HCT116 (cell line): ENCODE measurements around the gene PDE8A. TPM values are rescaled to one million over a fixed set of nuclear protein-coding genes. Genes with fewer than 3 reads are reported as not detected.
A peak's percentile ranks its signal among the peaks of the same experiment; 100 is the strongest.

Source experiments
- ATAC-seq: fragments of 200-7000 bp; cut with Tn5 transposase; 2 replicates; pipeline ENCODE4 v1.9.1; 2020; ENCODE audit warnings: mild to moderate bottlenecking, moderate library complexity
- BruUV-seq: library from RNA; stranded (reverse); fragments of 400-500 nt; replicated peaks from 2 replicates; lab custom pipeline; 2021; lab: Mats Ljungman, UMichigan
- CTCF ChIA-PET: fragments of 300-600 bp; sonication (Branson Sonifier 250); formaldehyde crosslinking; loops from one replicate; lab custom pipeline; 2021; ENCODE audit warnings: antibody characterized with exemption; lab: Charles Lee
- POLR2A ChIA-PET: fragments of 300-600, 350-600 bp; sonication (Branson Sonifier 250); formaldehyde crosslinking; loops from one replicate; lab custom pipeline; 2021; ENCODE audit warnings: antibody characterized with exemption; lab: Charles Lee
- RAD21 ChIA-PET, 2 experiments: fragments of 300-600 bp; sonication (Branson Sonifier 250); formaldehyde crosslinking; loops; one replicate each; lab custom pipeline; 2023; ENCODE audit warnings: low total read pairs in 2 of 2; ENCODE audit not compliant: uncharacterized antibody in 2 of 2, unreplicated experiment in 2 of 2, low non-redundant PET in 1 of 2; lab: Charles Lee
- DNase-seq: peaks from one replicate; pipeline ENCODE4 v3.0.0-alpha.2; 2010; ENCODE audit warnings: low read depth, low spot score
- H2AFZ ChIP-seq: fragments of 200-600 bp; shearing (Covaris generic), sonication (generic); 2 replicates; pipeline ENCODE4 v1.6.1; 2017; ENCODE audit warnings: low read depth, mixed run types, mixed read lengths, antibody characterized with exemption, low read length; ENCODE audit not compliant: poor library complexity, severe bottlenecking
- H3K27ac ChIP-seq: 2 replicates; pipeline ENCODE4 v1.5.1; 2012; ENCODE audit warnings: low read depth, low read length
- H3K27me3 ChIP-seq: fragments of 200-600 bp; sonication (generic); 2 replicates; pipeline ENCODE4 v1.6.1; 2016; ENCODE audit warnings: mixed run types, low read length, mixed read lengths; ENCODE audit not compliant: insufficient read depth
- H3K36me3 ChIP-seq, 2 experiments: fragments of 200-500 bp in 1 of 2; fragments of 200-600 bp in 1 of 2; sonication (Bioruptor generic) in 1 of 2; sonication (generic) in 1 of 2; 2 replicates each; pipeline versions ENCODE4 v1.5.1 to v1.6.1; 2014 to 2016; ENCODE audit warnings: low read length in 2 of 2, inconsistent platforms in 1 of 2, mixed read lengths in 1 of 2, mixed run types in 1 of 2; ENCODE audit not compliant: insufficient read depth in 2 of 2, control insufficient read depth in 1 of 2
- H3K4me1 ChIP-seq, 2 experiments: fragments of 200-600 bp in 1 of 2; sonication (generic) in 1 of 2; 2 replicates each; pipeline versions ENCODE4 v1.5.1 to v1.6.1; 2012 to 2017; ENCODE audit warnings: low read length in 2 of 2, inconsistent platforms in 1 of 2, mild to moderate bottlenecking in 1 of 2, mixed read lengths in 1 of 2, mixed run types in 1 of 2, moderate library complexity in 1 of 2; ENCODE audit not compliant: insufficient read depth in 2 of 2, control insufficient read depth in 1 of 2
- H3K4me2 ChIP-seq: fragments of 200-600 bp; sonication (generic); 2 replicates; pipeline ENCODE4 v1.6.1; 2017; ENCODE audit warnings: mixed run types, low read length, mixed read lengths
- H3K4me3 ChIP-seq, 2 experiments: fragments of 200-600 bp in 1 of 2; sonication (generic) in 1 of 2; replicated peaks in 1 of 2; 2 replicates each; pipeline ENCODE4 v1.5.1; 2011 to 2016; ENCODE audit warnings: low read length in 2 of 2, control low read depth in 1 of 2, low read depth in 1 of 2, mild to moderate bottlenecking in 1 of 2, mixed read lengths in 1 of 2, mixed run types in 1 of 2
- H3K79me2 ChIP-seq: fragments of 200-600 bp; sonication (generic); 2 replicates; pipeline ENCODE4 v1.6.1; 2017; ENCODE audit warnings: mild to moderate bottlenecking, mixed run types, low read length, moderate library complexity, mixed read lengths; ENCODE audit not compliant: insufficient read depth
- H3K9ac ChIP-seq: fragments of 200-600 bp; sonication (generic); 2 replicates; pipeline ENCODE4 v1.6.1; 2016; ENCODE audit warnings: low read length, mixed read lengths
- H3K9me2 ChIP-seq: fragments of 200-600 bp; sonication (generic), shearing (Covaris generic); 2 replicates; pipeline ENCODE4 v1.6.1; 2017; ENCODE audit warnings: mixed run types, mild to moderate bottlenecking, moderate library complexity; ENCODE audit not compliant: insufficient read depth
- H3K9me3 ChIP-seq, 2 experiments: fragments of 200-500 bp in 1 of 2; fragments of 200-600 bp in 1 of 2; sonication (Bioruptor generic) in 1 of 2; sonication (generic) in 1 of 2; 2 replicates each; pipeline ENCODE4 v1.6.1; 2014 to 2017; ENCODE audit warnings: low read length in 2 of 2, mixed read lengths in 2 of 2, inconsistent platforms in 1 of 2, low read depth in 1 of 2, mild to moderate bottlenecking in 1 of 2, mixed run types in 1 of 2, moderate library complexity in 1 of 2; ENCODE audit not compliant: control insufficient read depth in 1 of 2, insufficient read depth in 1 of 2
- H4K20me1 ChIP-seq: fragments of 200-600 bp; sonication (generic), shearing (Covaris generic); 2 replicates; pipeline ENCODE4 v1.6.1; 2017; ENCODE audit warnings: mixed run types, mild to moderate bottlenecking, moderate library complexity; ENCODE audit not compliant: insufficient read depth
- CEBPB ChIP-seq: IDR thresholded peaks from 2 replicates; pipeline ENCODE4 v1.6.1; 2012; ENCODE audit warnings: low read depth
- EGR1 ChIP-seq: IDR thresholded peaks from 2 replicates; pipeline ENCODE4 v1.6.1; 2012; ENCODE audit warnings: low read depth
- ELF1 ChIP-seq: IDR thresholded peaks from 2 replicates; pipeline ENCODE4 v1.6.1; 2012; ENCODE audit warnings: low read depth, borderline replicate concordance
- EZH2 ChIP-seq: fragments of 200-600 bp; sonication (generic); IDR thresholded peaks from 2 replicates; pipeline ENCODE4 v1.6.1; 2017; ENCODE audit warnings: antibody characterized with exemption, mixed run types
- POLR2A ChIP-seq: IDR thresholded peaks from 2 replicates; pipeline ENCODE4 v1.7.0; 2011; ENCODE audit warnings: borderline replicate concordance; ENCODE audit not compliant: insufficient read depth, insufficient read length; ENCODE audit errors: extremely low read depth
- POLR2AphosphoS5 ChIP-seq: IDR thresholded peaks from 2 replicates; pipeline ENCODE4 v1.6.1; 2011; ENCODE audit warnings: mild to moderate bottlenecking, low read depth, low read length, moderate library complexity
- RAD21 ChIP-seq: IDR thresholded peaks from 2 replicates; pipeline ENCODE4 v1.6.1; 2012; ENCODE audit warnings: low read depth, mild to moderate bottlenecking
- SIN3A ChIP-seq: IDR thresholded peaks from 2 replicates; pipeline ENCODE4 v1.6.1; 2012; ENCODE audit warnings: low read depth
- SP1 ChIP-seq: IDR thresholded peaks from 2 replicates; pipeline ENCODE4 v1.6.1; 2012; ENCODE audit warnings: low read depth
- TCF7L2 ChIP-seq: IDR thresholded peaks from 2 replicates; pipeline ENCODE4 v1.7.0; 2011; ENCODE audit warnings: borderline replicate concordance, inconsistent platforms; ENCODE audit not compliant: insufficient read depth, insufficient read length; ENCODE audit errors: extremely low read depth
- YY1 ChIP-seq: IDR thresholded peaks from 2 replicates; pipeline ENCODE4 v1.6.1; 2011; ENCODE audit warnings: low read length, low read depth, moderate library complexity, mild to moderate bottlenecking; ENCODE audit not compliant: insufficient replicate concordance; ENCODE audit errors: extremely low read depth
- ZFX ChIP-seq: fragments of 450-650 bp; IDR thresholded peaks from 2 replicates; pipeline ENCODE4 v1.6.1; 2017
- ZNF274 ChIP-seq: fragments of 200-500 bp; sonication (Bioruptor generic); IDR thresholded peaks from 2 replicates; pipeline ENCODE4 v1.6.1; 2014; ENCODE audit warnings: mild to moderate bottlenecking, low read depth, low read length, inconsistent platforms
- intact Hi-C: fragments of 100-400 bp; cut with micrococcal nuclease; formaldehyde crosslinking; loops from 2 replicates; pipeline ENCODE4 v1.10.0; 2022
- total RNA-seq: library from RNA; stranded (reverse); gene quantifications from one replicate; pipeline ENCODE4 v1.2.1, GENCODE V29; 2021; ENCODE audit not compliant: unreplicated experiment
- TF ChIP-seq, protein P1 (sequence below), 3 experiments: fragments of 200-600 bp in 1 of 3; sonication (generic) in 1 of 3; IDR thresholded peaks in 2 of 3; conservative IDR thresholded peaks in 1 of 3; 2 replicates each; pipeline ENCODE4 v1.5.1; 2012 to 2017; ENCODE audit warnings: low read depth in 2 of 3, low read length in 2 of 3, antibody characterized with exemption in 1 of 3, borderline replicate concordance in 1 of 3, control low read depth in 1 of 3, mild to moderate bottlenecking in 1 of 3, mixed read lengths in 1 of 3, mixed run types in 1 of 3, moderate library complexity in 1 of 3; ENCODE audit not compliant: insufficient read depth in 1 of 3
- TF ChIP-seq, protein P2 (sequence below): IDR thresholded peaks from 2 replicates; pipeline ENCODE4 v1.6.1; 2012; ENCODE audit warnings: low read depth

The PDE8A gene
- total RNA-seq, 1 experiment from 2014 or later: 37.8 TPM

DNA sequence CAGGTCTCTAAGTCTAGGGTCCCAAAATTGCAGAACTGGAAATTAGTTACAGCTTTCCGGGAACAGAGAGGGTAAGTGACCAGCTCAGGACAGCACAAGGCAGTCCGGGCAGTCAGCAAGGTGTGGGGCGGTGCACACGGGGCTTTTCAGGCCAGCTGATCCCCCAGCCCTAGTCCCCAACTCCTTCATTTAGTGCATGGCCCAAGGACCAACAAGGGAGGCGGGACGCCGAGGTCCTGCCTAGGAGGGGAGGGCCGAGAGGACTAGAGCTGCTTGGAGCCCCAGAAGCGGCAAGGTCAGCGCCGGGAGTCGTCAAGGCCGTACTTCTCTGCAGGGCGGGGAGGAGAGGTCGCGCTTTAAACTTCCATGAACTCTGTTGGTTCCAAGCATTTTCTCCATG lies 2.0 kb upstream of the PDE8A start:
- peak overlapping the region in 1 of 2 experiments; percentile 69; a peak in 3 of 4 replicates for H3K4me3 ChIP-seq
- H3K4me2 ChIP-seq: peak overlapping the region; percentile 92
- DNase-seq (no peak), ATAC-seq (no peak)
- no peaks in the 10 kb centered on the region for H3K9me2 ChIP-seq
- no peaks in the 10 kb centered on the region for H3K27me3 ChIP-seq
- ChIA-PET CTCF (interaction anchor here (1.0 to 2.7 kb wide), 3 partner anchors 26 to 64 kb away, joined by 3 to 5 read pairs (median 4); no protein-coding TSS in a partner anchor), POLR2A (no interaction called here), RAD21 (no interaction called here)
- peak overlapping the region; percentile 81; the same call in 1 of the 2 replicates for H3K9ac ChIP-seq
- no peak for TF ChIP-seq YY1
- TF ChIP-seq, protein P1, sequence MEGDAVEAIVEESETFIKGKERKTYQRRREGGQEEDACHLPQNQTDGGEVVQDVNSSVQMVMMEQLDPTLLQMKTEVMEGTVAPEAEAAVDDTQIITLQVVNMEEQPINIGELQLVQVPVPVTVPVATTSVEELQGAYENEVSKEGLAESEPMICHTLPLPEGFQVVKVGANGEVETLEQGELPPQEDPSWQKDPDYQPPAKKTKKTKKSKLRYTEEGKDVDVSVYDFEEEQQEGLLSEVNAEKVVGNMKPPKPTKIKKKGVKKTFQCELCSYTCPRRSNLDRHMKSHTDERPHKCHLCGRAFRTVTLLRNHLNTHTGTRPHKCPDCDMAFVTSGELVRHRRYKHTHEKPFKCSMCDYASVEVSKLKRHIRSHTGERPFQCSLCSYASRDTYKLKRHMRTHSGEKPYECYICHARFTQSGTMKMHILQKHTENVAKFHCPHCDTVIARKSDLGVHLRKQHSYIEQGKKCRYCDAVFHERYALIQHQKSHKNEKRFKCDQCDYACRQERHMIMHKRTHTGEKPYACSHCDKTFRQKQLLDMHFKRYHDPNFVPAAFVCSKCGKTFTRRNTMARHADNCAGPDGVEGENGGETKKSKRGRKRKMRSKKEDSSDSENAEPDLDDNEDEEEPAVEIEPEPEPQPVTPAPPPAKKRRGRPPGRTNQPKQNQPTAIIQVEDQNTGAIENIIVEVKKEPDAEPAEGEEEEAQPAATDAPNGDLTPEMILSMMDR (IDR thresholded peaks at IDR 0.05 in 2 of 3, conservative IDR thresholded peaks at IDR 0.05 in 1 of 3; ENCODE audit: borderline replicate concordance in 1 of 3, insufficient read depth in 1 of 3, low read depth in 2 of 3, low read length in 2 of 3): no peak
- no peak for TF ChIP-seq EZH2
- no peak for TF ChIP-seq SP1
- TF ChIP-seq RAD21: no peak
- TF ChIP-seq ZNF274: no peak
- no peak for TF ChIP-seq ZFX
- no peak for TF ChIP-seq POLR2A
- TF ChIP-seq EGR1: no peak
- no peak for TF ChIP-seq SIN3A
- TF ChIP-seq CEBPB: no peak
- TF ChIP-seq POLR2AphosphoS5: no peak
- TF ChIP-seq, protein P2, sequence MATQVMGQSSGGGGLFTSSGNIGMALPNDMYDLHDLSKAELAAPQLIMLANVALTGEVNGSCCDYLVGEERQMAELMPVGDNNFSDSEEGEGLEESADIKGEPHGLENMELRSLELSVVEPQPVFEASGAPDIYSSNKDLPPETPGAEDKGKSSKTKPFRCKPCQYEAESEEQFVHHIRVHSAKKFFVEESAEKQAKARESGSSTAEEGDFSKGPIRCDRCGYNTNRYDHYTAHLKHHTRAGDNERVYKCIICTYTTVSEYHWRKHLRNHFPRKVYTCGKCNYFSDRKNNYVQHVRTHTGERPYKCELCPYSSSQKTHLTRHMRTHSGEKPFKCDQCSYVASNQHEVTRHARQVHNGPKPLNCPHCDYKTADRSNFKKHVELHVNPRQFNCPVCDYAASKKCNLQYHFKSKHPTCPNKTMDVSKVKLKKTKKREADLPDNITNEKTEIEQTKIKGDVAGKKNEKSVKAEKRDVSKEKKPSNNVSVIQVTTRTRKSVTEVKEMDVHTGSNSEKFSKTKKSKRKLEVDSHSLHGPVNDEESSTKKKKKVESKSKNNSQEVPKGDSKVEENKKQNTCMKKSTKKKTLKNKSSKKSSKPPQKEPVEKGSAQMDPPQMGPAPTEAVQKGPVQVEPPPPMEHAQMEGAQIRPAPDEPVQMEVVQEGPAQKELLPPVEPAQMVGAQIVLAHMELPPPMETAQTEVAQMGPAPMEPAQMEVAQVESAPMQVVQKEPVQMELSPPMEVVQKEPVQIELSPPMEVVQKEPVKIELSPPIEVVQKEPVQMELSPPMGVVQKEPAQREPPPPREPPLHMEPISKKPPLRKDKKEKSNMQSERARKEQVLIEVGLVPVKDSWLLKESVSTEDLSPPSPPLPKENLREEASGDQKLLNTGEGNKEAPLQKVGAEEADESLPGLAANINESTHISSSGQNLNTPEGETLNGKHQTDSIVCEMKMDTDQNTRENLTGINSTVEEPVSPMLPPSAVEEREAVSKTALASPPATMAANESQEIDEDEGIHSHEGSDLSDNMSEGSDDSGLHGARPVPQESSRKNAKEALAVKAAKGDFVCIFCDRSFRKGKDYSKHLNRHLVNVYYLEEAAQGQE: no peak
- TF ChIP-seq TCF7L2: no peak
- no peak for TF ChIP-seq ELF1
- H3K27ac ChIP-seq: no peak overlapping the region; the same call in 1 of the 2 replicates
- H3K36me3 ChIP-seq: no peaks in the 10 kb centered on the region
- peaks cover 7% of the 10 kb centered on the region; the same call in 1 of the 2 replicates for H4K20me1 ChIP-seq
- intact Hi-C loops: loop anchor here (2.0 kb wide), 1 partner anchor 49 kb away; no protein-coding TSS in a partner anchor
- H3K4me1 ChIP-seq: peaks cover 10 to 31% of the 10 kb centered on the region in 2 experiments; a peak in 3 of 4 replicates
- H3K9me3 ChIP-seq: no peaks in the 10 kb centered on the region
- no TSS peak for BruUV-seq
- peaks cover 25% of the 10 kb centered on the region for H3K79me2 ChIP-seq
- H2AFZ ChIP-seq: peak overlapping the region; percentile 91
